Right atrium auricular region (tissue), 2 donors: ENCODE data around the gene SOST. TPM values are rescaled to one million over a fixed set of nuclear protein-coding genes. Genes with fewer than 3 reads are reported as not detected.

Experiments
- DNase-seq: peaks from one replicate; pipeline ENCODE4 v3.0.0-alpha.2; 2019; ENCODE audit warnings: low spot score
- H3K27ac ChIP-seq, 2 donors: fragments of 200-600 bp; sonication (generic); 1 replicate in 1 of 2; 2 replicates in 1 of 2; pipeline ENCODE4 v1.5.1; 2016 to 2019
- H3K27me3 ChIP-seq, 2 donors: fragments of 200-600 bp; sonication (generic); one replicate each; pipeline versions ENCODE4 v1.5.1 to v1.6.0; 2017 to 2019
- H3K36me3 ChIP-seq: fragments of 200-600 bp; sonication (generic); one replicate; pipeline ENCODE4 v1.5.1; 2016
- H3K4me1 ChIP-seq, 2 donors: fragments of 200-600 bp; sonication (generic); one replicate each; pipeline versions ENCODE4 v1.5.1 to v1.6.0; 2017 to 2019
- H3K4me3 ChIP-seq, 2 donors: fragments of 200-600 bp; sonication (generic); 1 replicate in 1 of 2; 2 replicates in 1 of 2; pipeline ENCODE4 v1.5.1; 2017 to 2019; ENCODE audit warnings: mild to moderate bottlenecking in 1 of 2, moderate library complexity in 1 of 2
- H3K9me3 ChIP-seq, 2 donors: fragments of 200-600 bp; sonication (generic); one replicate each; pipeline ENCODE4 v1.5.1; 2019
- CTCF ChIP-seq, 2 donors: fragments of 200-600 bp; sonication (generic); IDR thresholded peaks; one replicate each; pipeline ENCODE4 v1.5.1; 2019; ENCODE audit warnings: antibody characterized with exemption in 2 of 2
- total RNA-seq, 2 donors: library from RNA; depleted of rRNA; stranded (reverse); fragments of >200 nt; gene quantifications; one replicate each; pipeline ENCODE4 v1.1.0, GENCODE V29; 2016

SOST gene
- total RNA-seq, 2 donors from 2014 or later = not detected

- H3K36me3 ChIP-seq = no peaks in the 10 kb centered on the region
- peaks cover 0 to 18% of the 10 kb centered on the region in 2 donors for H3K4me1 ChIP-seq
- no peak for DNase-seq
- H3K9me3 ChIP-seq = no peaks in the 10 kb centered on the region
- no peaks in the 10 kb centered on the region for H3K27me3 ChIP-seq
- no peak overlapping the region for H3K4me3 ChIP-seq
- H3K27ac ChIP-seq = no peak overlapping the region
- TF ChIP-seq CTCF (IDR thresholded peaks at IDR 0.05) = no peak
Measured at GRCh38 chr17:43718544-43718943, 40.0 kb downstream of the SOST start.

- Histone ChIP-seq H3K4me3 (no peak overlapping the region), H3K4me1 (peaks cover 0 to 24% of the 10 kb centered on the region in 2 donors), H3K27ac (no peak overlapping the region), H3K27me3 (no peaks in the 10 kb centered on the region), H3K36me3 (no peaks in the 10 kb centered on the region), H3K9me3 (no peaks in the 10 kb centered on the region)
- no peak for DNase-seq
- TF ChIP-seq CTCF (IDR thresholded peaks at IDR 0.05) = no peak
Measured at GRCh38 chr17:43717913-43718312, 40.7 kb downstream of the SOST start.

GRCh38 chr17:43714465-43715149 lies 44.0 kb downstream of the SOST start:
- no peak for TF ChIP-seq CTCF (IDR thresholded peaks at IDR 0.05)
- no peak overlapping the region for H3K27ac ChIP-seq
- H3K36me3 ChIP-seq = no peaks in the 10 kb centered on the region
- H3K27me3 ChIP-seq = no peaks in the 10 kb centered on the region
- DNase-seq = no peak
- H3K9me3 ChIP-seq = no peaks in the 10 kb centered on the region
- no peak overlapping the region for H3K4me3 ChIP-seq
- peaks cover 0 to 22% of the 10 kb centered on the region in 2 donors for H3K4me1 ChIP-seq

- H3K9me3 ChIP-seq = no peaks in the 10 kb centered on the region
- TF ChIP-seq CTCF (IDR thresholded peaks at IDR 0.05) = no peak
- H3K27me3 ChIP-seq = no peaks in the 10 kb centered on the region
- peak overlapping the region in 1 of 2 donors; percentile 37 for H3K27ac ChIP-seq
- DNase-seq = no peak
- H3K4me1 ChIP-seq = peaks cover 0 to 22% of the 10 kb centered on the region in 2 donors
- H3K36me3 ChIP-seq = no peaks in the 10 kb centered on the region
- peak overlapping the region; percentile 37 to 50 for H3K4me3 ChIP-seq
Measured at GRCh38 chr17:43713494-43714162, 45.0 kb downstream of the SOST start.

GRCh38 chr17:43712397-43712796 lies 46.2 kb downstream of the SOST start:
- Histone ChIP-seq H3K9me3 (no peaks in the 10 kb centered on the region), H3K27me3 (no peaks in the 10 kb centered on the region), H3K4me1 (peaks cover 0 to 22% of the 10 kb centered on the region in 2 donors), H3K4me3 (no peak overlapping the region), H3K27ac (no peak overlapping the region), H3K36me3 (no peaks in the 10 kb centered on the region)
- no peak for TF ChIP-seq CTCF (IDR thresholded peaks at IDR 0.05)
- DNase-seq = no peak
